Suprapubic skin (tissue), 4 donors: ENCODE results near the gene SLC7A4.

Experiments
- EP300 ChIP-seq: sonication (generic); formaldehyde crosslinking; IDR thresholded peaks from one replicate; pipeline ENCODE4 v1.6.1; 2017; ENCODE audit warnings: antibody characterized with exemption
- POLR2A ChIP-seq, 2 donors: fragments of 450-650 bp; IDR thresholded peaks; one replicate each; pipeline ENCODE4 v1.6.1; 2017; ENCODE audit warnings: antibody characterized with exemption in 2 of 2, mild to moderate bottlenecking in 2 of 2, moderate library complexity in 2 of 2
- POLR2AphosphoS5 ChIP-seq, 3 donors: sonication (generic); formaldehyde crosslinking; IDR thresholded peaks; one replicate each; pipeline ENCODE4 v1.6.1; 2017; ENCODE audit warnings: antibody characterized with exemption in 3 of 3
- TF ChIP-seq, protein P1 (sequence below), 2 donors: fragments of 200-600 bp in 1 of 2; fragments of 450-650 bp in 1 of 2; sonication (generic) in 1 of 2; IDR thresholded peaks; one replicate each; pipeline ENCODE4 v1.5.1; 2016 to 2019; ENCODE audit warnings: antibody characterized with exemption in 2 of 2, mild to moderate bottlenecking in 1 of 2, moderate library complexity in 1 of 2

GRCh38 chr22:21064917-21065864 lies 32.8 kb upstream of the SLC7A4 start:
- TF ChIP-seq, protein P1, sequence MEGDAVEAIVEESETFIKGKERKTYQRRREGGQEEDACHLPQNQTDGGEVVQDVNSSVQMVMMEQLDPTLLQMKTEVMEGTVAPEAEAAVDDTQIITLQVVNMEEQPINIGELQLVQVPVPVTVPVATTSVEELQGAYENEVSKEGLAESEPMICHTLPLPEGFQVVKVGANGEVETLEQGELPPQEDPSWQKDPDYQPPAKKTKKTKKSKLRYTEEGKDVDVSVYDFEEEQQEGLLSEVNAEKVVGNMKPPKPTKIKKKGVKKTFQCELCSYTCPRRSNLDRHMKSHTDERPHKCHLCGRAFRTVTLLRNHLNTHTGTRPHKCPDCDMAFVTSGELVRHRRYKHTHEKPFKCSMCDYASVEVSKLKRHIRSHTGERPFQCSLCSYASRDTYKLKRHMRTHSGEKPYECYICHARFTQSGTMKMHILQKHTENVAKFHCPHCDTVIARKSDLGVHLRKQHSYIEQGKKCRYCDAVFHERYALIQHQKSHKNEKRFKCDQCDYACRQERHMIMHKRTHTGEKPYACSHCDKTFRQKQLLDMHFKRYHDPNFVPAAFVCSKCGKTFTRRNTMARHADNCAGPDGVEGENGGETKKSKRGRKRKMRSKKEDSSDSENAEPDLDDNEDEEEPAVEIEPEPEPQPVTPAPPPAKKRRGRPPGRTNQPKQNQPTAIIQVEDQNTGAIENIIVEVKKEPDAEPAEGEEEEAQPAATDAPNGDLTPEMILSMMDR (IDR thresholded peaks at IDR 0.05): no peak
- TF ChIP-seq POLR2AphosphoS5 (IDR thresholded peaks at IDR 0.05): no peak
- no peak for TF ChIP-seq EP300
- no peak for TF ChIP-seq POLR2A (IDR thresholded peaks at IDR 0.05)
